ENCODE results near the gene GALR3.

Gene GALR3

GRCh38 chr22:37824674-37825641, 1.8 kb downstream of the GALR3 start:
- TF ChIP-seq GABPA (IDR thresholded peaks at IDR 0.05; ENCODE audit: low read depth), result no peak
- no peak for TF ChIP-seq POLR2AphosphoS5 (IDR thresholded peaks at IDR 0.05; ENCODE audit: low read depth)
- no peak for TF ChIP-seq SPI1 (IDR thresholded peaks at IDR 0.05; ENCODE audit: borderline replicate concordance, low read depth)
- TF ChIP-seq CTCF (IDR thresholded peaks at IDR 0.05; ENCODE audit: insufficient read depth, low read length), result no peak
- TF ChIP-seq REST (IDR thresholded peaks at IDR 0.05; ENCODE audit: insufficient replicate concordance, low read depth), result no peak
- H3K4me3 ChIP-seq (replicated peaks; ENCODE audit: insufficient read depth, low read length), result no peak overlapping the region
- DNase-seq (ENCODE audit: low read depth in 1 of 2, low spot score in 1 of 2), result no peak
- peaks cover 4% of the 10 kb centered on the region for H3K27me3 ChIP-seq (ENCODE audit: insufficient read depth, poor library complexity, severe bottlenecking)
- H3K27ac ChIP-seq (replicated peaks), result no peak overlapping the region

GRCh38 chr22:37827056-37827455, 3.9 kb downstream of the GALR3 start:
- no peak overlapping the region for H3K27ac ChIP-seq (replicated peaks)
- TF ChIP-seq CTCF (IDR thresholded peaks at IDR 0.05; ENCODE audit: insufficient read depth, low read length) (no peak), GABPA (IDR thresholded peaks at IDR 0.05; ENCODE audit: low read depth) (no peak), SPI1 (IDR thresholded peaks at IDR 0.05; ENCODE audit: borderline replicate concordance, low read depth) (no peak), REST (IDR thresholded peaks at IDR 0.05; ENCODE audit: insufficient replicate concordance, low read depth) (no peak)
- DNase-seq (ENCODE audit: low read depth in 1 of 2, low spot score in 1 of 2), result no peak

GRCh38 chr22:37830093-37830842, 7.1 kb downstream of the GALR3 start:
- no peak for DNase-seq (ENCODE audit: low read depth in 1 of 2, low spot score in 1 of 2)
- no peak overlapping the region for H3K27ac ChIP-seq (replicated peaks)
- no peaks in the 10 kb centered on the region for H3K27me3 ChIP-seq (ENCODE audit: insufficient read depth, poor library complexity, severe bottlenecking)
- no peak overlapping the region for H3K4me3 ChIP-seq (replicated peaks; ENCODE audit: insufficient read depth, low read length)
- no peak for TF ChIP-seq CTCF (IDR thresholded peaks at IDR 0.05; ENCODE audit: insufficient read depth, low read length)
- no peak for TF ChIP-seq GABPA (IDR thresholded peaks at IDR 0.05; ENCODE audit: low read depth)
- TF ChIP-seq SPI1 (IDR thresholded peaks at IDR 0.05; ENCODE audit: borderline replicate concordance, low read depth), result no peak
- TF ChIP-seq POLR2AphosphoS5 (IDR thresholded peaks at IDR 0.05; ENCODE audit: low read depth), result no peak
- TF ChIP-seq REST (IDR thresholded peaks at IDR 0.05; ENCODE audit: insufficient replicate concordance, low read depth), result no peak

More at GRCh38 chr22:37827056-37827455, 3.9 kb downstream of the GALR3 start:
- peaks cover 4% of the 10 kb centered on the region for H3K27me3 ChIP-seq (ENCODE audit: insufficient read depth, poor library complexity, severe bottlenecking)
- no peak overlapping the region for H3K4me3 ChIP-seq (replicated peaks; ENCODE audit: insufficient read depth, low read length)

Data from HL-60 (cell line).